ENCODE measurements around the gene TMEM9. TPM values are rescaled to one million over a fixed set of nuclear protein-coding genes. Genes with fewer than 3 reads are reported as not detected.

TMEM9 gene
- total RNA-seq, 2 donors from 2014 or later: 131 to 164 TPM

DNA sequence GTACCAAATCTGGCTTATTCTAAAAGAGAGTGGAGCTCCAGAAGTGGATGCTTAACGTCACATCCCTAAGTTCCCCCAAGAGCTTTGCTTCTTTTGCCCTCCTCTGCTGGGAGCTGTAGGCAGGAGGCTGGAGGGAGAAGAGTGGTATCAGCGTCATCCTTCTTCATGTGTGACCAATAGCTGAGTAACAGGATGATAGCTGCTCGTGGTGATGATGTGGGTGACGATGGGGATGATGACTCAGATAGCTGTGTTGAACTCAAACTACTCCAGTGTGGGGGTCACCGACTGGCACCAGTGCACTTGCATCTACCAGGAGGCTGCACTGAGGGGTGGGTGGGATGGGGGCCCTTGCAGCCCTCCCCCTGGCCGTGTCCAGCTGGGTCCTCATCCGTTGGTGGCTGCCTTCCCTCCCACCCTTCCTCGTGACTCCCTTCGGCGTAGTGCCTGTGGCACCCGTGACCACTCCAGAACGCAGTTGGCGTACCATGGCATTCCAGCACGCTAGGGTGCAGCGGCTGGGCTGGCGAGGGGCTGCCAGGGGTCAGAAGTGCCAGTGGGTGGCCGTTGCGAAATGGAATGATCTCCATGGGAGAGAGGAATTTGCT, 37.5 kb upstream of the TMEM9 start:
- Histone ChIP-seq H3K27me3 (replicated peaks; ENCODE audit: insufficient read depth) (no peaks in the 10 kb centered on the region), H3K9me3 (no peaks in the 10 kb centered on the region), H3K36me3 (no peaks in the 10 kb centered on the region), H3K4me1 (replicated peaks) (no peaks in the 10 kb centered on the region), H3K4me3 (no peak overlapping the region), H3K27ac (no peak overlapping the region)
- no peak for TF ChIP-seq POLR2A (IDR thresholded peaks at IDR 0.05)
- no peak for TF ChIP-seq CTCF (IDR thresholded peaks at IDR 0.05)
- TF ChIP-seq POLR2AphosphoS5 (IDR thresholded peaks at IDR 0.05): no peak
- intact Hi-C loops (cut with DNase I): no loop called here
- WGBS: 81% methylated on average over 18 of the region's 18 CpGs
- DNase-seq (ENCODE audit: low spot score): no peak

DNA sequence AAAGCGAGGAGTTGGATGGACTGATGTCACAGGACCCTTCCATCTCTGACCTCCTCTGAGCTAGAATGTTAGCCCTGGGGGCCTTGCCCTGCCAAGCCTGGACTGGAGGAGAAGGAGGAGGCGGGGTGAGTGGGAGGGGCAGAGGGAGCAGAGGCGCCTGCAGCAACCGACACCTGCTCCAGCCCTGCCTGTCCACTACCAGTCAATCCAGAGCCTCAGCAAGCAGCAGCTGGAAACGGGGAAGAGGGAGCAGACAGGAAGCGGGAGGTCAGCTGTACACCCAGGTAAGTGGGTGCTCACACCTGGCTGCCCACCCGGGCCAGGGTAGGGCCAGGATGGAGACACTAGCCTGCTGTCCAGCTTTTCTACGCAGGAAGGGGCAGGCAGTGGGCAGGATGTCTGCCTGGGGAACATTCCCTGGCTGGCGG, 36.4 kb upstream of the TMEM9 start, which contains the start of gene IGFN1:
TSS of gene IGFN1 (plus strand) at position 201 of the 428 bp plus-strand sequence. CDS start 2,470 bp downstream, outside the sequence.
- intact Hi-C loops (cut with DNase I): no loop called here
- no peak for DNase-seq (ENCODE audit: low spot score)
- H3K36me3 ChIP-seq: no peaks in the 10 kb centered on the region
- no peaks in the 10 kb centered on the region for H3K27me3 ChIP-seq (replicated peaks; ENCODE audit: insufficient read depth)
- H3K4me1 ChIP-seq (replicated peaks): no peaks in the 10 kb centered on the region
- H3K4me3 ChIP-seq: no peak within 1 kb of the TSS
- 53% methylated on average over 9 of the region's 9 CpGs for WGBS
- no peaks in the 10 kb centered on the region for H3K9me3 ChIP-seq
- TF ChIP-seq POLR2A (IDR thresholded peaks at IDR 0.05): no peak
- H3K27ac ChIP-seq: no peak within 1 kb of the TSS

DNA sequence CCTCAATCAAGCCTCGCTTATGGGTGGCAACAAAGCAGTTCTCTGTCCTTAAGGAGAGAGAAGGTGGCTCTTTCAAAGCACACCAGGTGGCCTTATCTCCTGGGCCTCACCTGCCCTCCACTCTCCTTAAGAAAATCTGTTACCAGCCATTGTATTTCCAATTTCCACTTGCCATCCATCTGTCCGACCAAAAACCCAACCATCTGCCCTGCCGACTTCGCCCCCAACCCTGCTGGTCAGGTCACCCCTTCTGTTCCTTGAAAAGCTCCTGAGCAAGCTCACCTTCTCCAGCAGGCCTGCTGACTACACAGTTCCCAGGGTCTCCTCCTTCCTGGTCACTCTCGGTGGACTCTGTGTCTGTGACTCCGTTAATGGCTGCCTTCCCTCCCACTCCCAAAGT, 35.7 kb upstream of the TMEM9 start:
- DNase-seq (ENCODE audit: low spot score): no peak
- WGBS: 93% methylated on average over 6 of the region's 6 CpGs
- H3K9me3 ChIP-seq: no peaks in the 10 kb centered on the region
- intact Hi-C loops (cut with DNase I): no loop called here
- H3K27ac ChIP-seq: no peak overlapping the region
- H3K4me1 ChIP-seq (replicated peaks): no peaks in the 10 kb centered on the region
- H3K27me3 ChIP-seq (replicated peaks; ENCODE audit: insufficient read depth): no peaks in the 10 kb centered on the region
- H3K36me3 ChIP-seq: no peaks in the 10 kb centered on the region
- H3K4me3 ChIP-seq: no peak overlapping the region
- TF ChIP-seq CTCF (IDR thresholded peaks at IDR 0.05) (no peak), POLR2AphosphoS5 (IDR thresholded peaks at IDR 0.05) (no peak), POLR2A (IDR thresholded peaks at IDR 0.05) (no peak)

GRCh38 chr1:201189085-201189484, 34.8 kb upstream of the TMEM9 start:
- H3K9me3 ChIP-seq: no peaks in the 10 kb centered on the region
- no peak for TF ChIP-seq CTCF (IDR thresholded peaks at IDR 0.05)
- no peak for TF ChIP-seq POLR2A (IDR thresholded peaks at IDR 0.05)
- TF ChIP-seq POLR2AphosphoS5 (IDR thresholded peaks at IDR 0.05): no peak
- H3K36me3 ChIP-seq: no peaks in the 10 kb centered on the region
- no peak for DNase-seq (ENCODE audit: low spot score)
- intact Hi-C loops (cut with DNase I): no loop called here
- H3K27me3 ChIP-seq (replicated peaks; ENCODE audit: insufficient read depth): no peaks in the 10 kb centered on the region
- 81% methylated on average over 2 of the region's 2 CpGs for WGBS
- no peak overlapping the region for H3K27ac ChIP-seq
- no peaks in the 10 kb centered on the region for H3K4me1 ChIP-seq (replicated peaks)
- H3K4me3 ChIP-seq: no peak overlapping the region

GRCh38 chr1:201186192-201186591, 31.9 kb upstream of the TMEM9 start:
- Histone ChIP-seq H3K36me3 (no peaks in the 10 kb centered on the region), H3K27ac (no peak overlapping the region), H3K4me3 (no peak overlapping the region), H3K27me3 (replicated peaks; ENCODE audit: insufficient read depth) (no peaks in the 10 kb centered on the region), H3K4me1 (replicated peaks) (no peaks in the 10 kb centered on the region), H3K9me3 (no peaks in the 10 kb centered on the region)
- no peak for DNase-seq (ENCODE audit: low spot score)
- intact Hi-C loops (cut with DNase I): no loop called here
- TF ChIP-seq POLR2A (IDR thresholded peaks at IDR 0.05) (no peak), POLR2AphosphoS5 (IDR thresholded peaks at IDR 0.05) (no peak), CTCF (IDR thresholded peaks at IDR 0.05) (no peak)
- WGBS: 86% methylated on average over 3 of the region's 3 CpGs
